Neural cell (in vitro differentiated cells): ENCODE results near the gene POMGNT2. TPM values are rescaled to one million over a fixed set of nuclear protein-coding genes. Genes with fewer than 3 reads are reported as not detected.

Experiments
- H2AFZ ChIP-seq: fragments of 200-600, 300-800 bp; sonication (generic), shearing (Covaris generic); 2 replicates; pipeline ENCODE4 v1.6.0; 2014; ENCODE audit warnings: low read depth, mild to moderate bottlenecking, antibody characterized with exemption, low read length, moderate library complexity
- H3F3A ChIP-seq: fragments of 200-600 bp; shearing (Covaris generic); 2 replicates; pipeline ENCODE4 v1.6.1; 2016; ENCODE audit warnings: mild to moderate bottlenecking, moderate library complexity, mixed read lengths, antibody characterized with exemption, low read length; ENCODE audit not compliant: insufficient read depth, poor library complexity, severe bottlenecking
- H3K27ac ChIP-seq: fragments of 200-600, 300-800 bp; sonication (generic), shearing (Covaris generic); 2 replicates; pipeline ENCODE4 v1.5.1; 2014; ENCODE audit warnings: mild to moderate bottlenecking, low read length, moderate library complexity
- H3K27me3 ChIP-seq: fragments of 300-800, 200-600 bp; sonication (generic), shearing (Covaris generic); 2 replicates; pipeline ENCODE4 v1.6.0; 2014; ENCODE audit warnings: mild to moderate bottlenecking, low read depth, low read length, moderate library complexity; ENCODE audit not compliant: insufficient read depth
- H3K36me3 ChIP-seq: fragments of 300-800, 200-600 bp; sonication (generic), shearing (Covaris generic); 2 replicates; pipeline ENCODE4 v1.5.1; 2014; ENCODE audit warnings: mild to moderate bottlenecking, antibody characterized with exemption, low read length, moderate library complexity; ENCODE audit not compliant: insufficient read depth
- H3K4me2 ChIP-seq: fragments of 300-800, 200-600 bp; sonication (generic), shearing (Covaris generic); 2 replicates; pipeline ENCODE4 v1.6.0; 2014; ENCODE audit warnings: mild to moderate bottlenecking, low read length
- H3K4me3 ChIP-seq: fragments of 300-800, 200-600 bp; sonication (generic), shearing (Covaris generic); 2 replicates; pipeline ENCODE4 v1.5.1; 2014; ENCODE audit warnings: mild to moderate bottlenecking, low read length, moderate library complexity
- H3K79me2 ChIP-seq: fragments of 200-600 bp; shearing (Covaris generic); replicated peaks from 2 replicates; pipeline ENCODE4 v1.6.0; 2014; ENCODE audit warnings: mild to moderate bottlenecking, low read length, moderate library complexity; ENCODE audit not compliant: insufficient read depth
- H3K9ac ChIP-seq: fragments of 300-800, 200-600 bp; sonication (generic), shearing (Covaris generic); 2 replicates; pipeline ENCODE4 v1.6.1; 2016; ENCODE audit warnings: mild to moderate bottlenecking, low read length, mixed read lengths
- H3K9me2 ChIP-seq: fragments of 200-600 bp; shearing (Covaris generic); 2 replicates; pipeline ENCODE4 v1.6.1; 2016; ENCODE audit warnings: mild to moderate bottlenecking, low read length, mixed read lengths; ENCODE audit not compliant: insufficient read depth
- H3K9me3 ChIP-seq: fragments of 200-600, 300-800 bp; sonication (generic), shearing (Covaris generic); 2 replicates; pipeline ENCODE4 v1.6.1; 2016; ENCODE audit warnings: mild to moderate bottlenecking, mixed run types, low read length, moderate library complexity, mixed read lengths
- H4K20me1 ChIP-seq: fragments of 200-600 bp; shearing (Covaris generic); 2 replicates; pipeline ENCODE4 v1.6.1; 2016; ENCODE audit warnings: mild to moderate bottlenecking, mixed run types; ENCODE audit not compliant: insufficient read depth
- EP300 ChIP-seq: fragments of 450-650 bp; conservative IDR thresholded peaks from 2 replicates; pipeline ENCODE4 v1.6.1; 2014; ENCODE audit warnings: antibody characterized with exemption, mild to moderate bottlenecking, moderate library complexity; ENCODE audit not compliant: poor library complexity, severe bottlenecking
- EZH2 ChIP-seq: fragments of 200-600, 300-800 bp; shearing (Covaris generic), sonication (generic); IDR thresholded peaks from 2 replicates; pipeline ENCODE4 v1.6.1; 2014; ENCODE audit warnings: antibody characterized with exemption, low read length, borderline replicate concordance, mild to moderate bottlenecking; ENCODE audit not compliant: insufficient read depth, poor library complexity, severe bottlenecking
- MXI1 ChIP-seq: fragments of 450-650 bp; conservative IDR thresholded peaks from 2 replicates; pipeline ENCODE4 v1.6.1; 2014; ENCODE audit warnings: antibody characterized with exemption, mild to moderate bottlenecking; ENCODE audit not compliant: poor library complexity, severe bottlenecking
- POLR2AphosphoS5 ChIP-seq: IDR thresholded peaks from 2 replicates; pipeline ENCODE4 v1.6.1; 2012
- RAD21 ChIP-seq: fragments of 450-650 bp; conservative IDR thresholded peaks from 2 replicates; pipeline ENCODE4 v1.6.1; 2014; ENCODE audit warnings: antibody characterized with exemption, mild to moderate bottlenecking, moderate library complexity
- SMC3 ChIP-seq: fragments of 450-650 bp; conservative IDR thresholded peaks from 2 replicates; pipeline ENCODE4 v1.6.1; 2014; ENCODE audit warnings: antibody characterized with exemption, mild to moderate bottlenecking, moderate library complexity; ENCODE audit not compliant: poor library complexity
- TAF1 ChIP-seq: IDR thresholded peaks from 2 replicates; pipeline ENCODE4 v1.6.1; 2012; ENCODE audit warnings: low read depth
- polyA plus RNA-seq: library from polyadenylated mRNA; depleted of rRNA; stranded (reverse); fragments of >200 nt; gene quantifications from 2 replicates; pipeline ENCODE4 v1.2.3, GENCODE V29; 2014
- TF ChIP-seq, protein P1 (sequence below): fragments of 450-650 bp; IDR thresholded peaks from 2 replicates; pipeline ENCODE4 v1.5.1; 2014; ENCODE audit warnings: antibody characterized with exemption, mild to moderate bottlenecking, moderate library complexity; ENCODE audit not compliant: poor library complexity, severe bottlenecking
- TF ChIP-seq, protein P2 (sequence below): IDR thresholded peaks from 2 replicates; pipeline ENCODE4 v1.6.1; 2012; ENCODE audit warnings: borderline replicate concordance

The POMGNT2 gene
- polyA plus RNA-seq, 1 donor from 2014 or later: 25.7 TPM

DNA sequence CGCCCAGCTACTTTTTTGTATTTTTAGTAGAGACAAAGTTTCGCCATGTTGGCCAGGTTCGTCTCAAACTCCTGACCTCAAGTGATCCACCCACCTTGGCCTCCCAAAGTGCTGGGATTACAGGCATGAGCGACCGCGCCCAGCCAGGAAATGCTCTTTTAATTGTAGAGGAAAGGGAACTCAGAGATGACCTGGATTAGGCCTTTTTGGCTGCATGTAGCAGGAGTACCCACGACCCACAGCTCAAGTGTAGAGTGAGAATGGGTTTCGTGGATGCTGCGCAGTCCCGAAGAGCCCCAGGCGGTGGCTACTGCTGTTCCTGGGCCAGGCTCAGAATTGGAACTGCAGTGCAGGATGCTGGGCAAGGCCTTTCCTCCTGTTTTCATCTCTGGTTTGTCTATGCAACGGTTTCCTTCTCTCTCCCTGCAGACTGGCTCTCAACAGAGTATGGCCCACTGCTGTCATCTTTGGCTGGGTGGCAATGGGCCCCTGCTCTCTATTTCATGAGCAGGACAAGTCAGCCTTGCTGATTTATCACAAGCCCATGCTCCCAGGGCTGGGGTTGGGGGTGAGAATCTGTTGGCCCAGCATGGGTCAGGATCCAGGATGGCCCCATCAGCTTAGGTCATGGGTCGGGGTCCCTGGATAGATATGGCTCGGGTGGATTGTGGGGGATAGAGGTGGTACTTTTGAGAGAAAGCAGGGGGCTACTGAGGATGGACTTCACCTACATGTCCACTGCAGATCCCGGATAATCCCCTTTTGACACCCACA lies 75.5 kb downstream of the POMGNT2 start:
- Histone ChIP-seq H4K20me1 (no peaks in the 10 kb centered on the region), H3K27ac (no peak overlapping the region), H3K9ac (no peak overlapping the region), H3K79me2 (no peaks in the 10 kb centered on the region), H3F3A (no peaks in the 10 kb centered on the region), H3K36me3 (no peaks in the 10 kb centered on the region), H3K9me3 (no peaks in the 10 kb centered on the region), H3K27me3 (no peaks in the 10 kb centered on the region), H3K4me3 (no peak overlapping the region), H3K9me2 (no peaks in the 10 kb centered on the region), H3K4me2 (no peak overlapping the region), H2AFZ (no peak overlapping the region)
- no peak for TF ChIP-seq SMC3
- no peak for TF ChIP-seq RAD21
- TF ChIP-seq, protein P1, sequence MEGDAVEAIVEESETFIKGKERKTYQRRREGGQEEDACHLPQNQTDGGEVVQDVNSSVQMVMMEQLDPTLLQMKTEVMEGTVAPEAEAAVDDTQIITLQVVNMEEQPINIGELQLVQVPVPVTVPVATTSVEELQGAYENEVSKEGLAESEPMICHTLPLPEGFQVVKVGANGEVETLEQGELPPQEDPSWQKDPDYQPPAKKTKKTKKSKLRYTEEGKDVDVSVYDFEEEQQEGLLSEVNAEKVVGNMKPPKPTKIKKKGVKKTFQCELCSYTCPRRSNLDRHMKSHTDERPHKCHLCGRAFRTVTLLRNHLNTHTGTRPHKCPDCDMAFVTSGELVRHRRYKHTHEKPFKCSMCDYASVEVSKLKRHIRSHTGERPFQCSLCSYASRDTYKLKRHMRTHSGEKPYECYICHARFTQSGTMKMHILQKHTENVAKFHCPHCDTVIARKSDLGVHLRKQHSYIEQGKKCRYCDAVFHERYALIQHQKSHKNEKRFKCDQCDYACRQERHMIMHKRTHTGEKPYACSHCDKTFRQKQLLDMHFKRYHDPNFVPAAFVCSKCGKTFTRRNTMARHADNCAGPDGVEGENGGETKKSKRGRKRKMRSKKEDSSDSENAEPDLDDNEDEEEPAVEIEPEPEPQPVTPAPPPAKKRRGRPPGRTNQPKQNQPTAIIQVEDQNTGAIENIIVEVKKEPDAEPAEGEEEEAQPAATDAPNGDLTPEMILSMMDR: no peak
- no peak for TF ChIP-seq POLR2AphosphoS5
- no peak for TF ChIP-seq EP300
- TF ChIP-seq EZH2: no peak
- TF ChIP-seq, protein P2, sequence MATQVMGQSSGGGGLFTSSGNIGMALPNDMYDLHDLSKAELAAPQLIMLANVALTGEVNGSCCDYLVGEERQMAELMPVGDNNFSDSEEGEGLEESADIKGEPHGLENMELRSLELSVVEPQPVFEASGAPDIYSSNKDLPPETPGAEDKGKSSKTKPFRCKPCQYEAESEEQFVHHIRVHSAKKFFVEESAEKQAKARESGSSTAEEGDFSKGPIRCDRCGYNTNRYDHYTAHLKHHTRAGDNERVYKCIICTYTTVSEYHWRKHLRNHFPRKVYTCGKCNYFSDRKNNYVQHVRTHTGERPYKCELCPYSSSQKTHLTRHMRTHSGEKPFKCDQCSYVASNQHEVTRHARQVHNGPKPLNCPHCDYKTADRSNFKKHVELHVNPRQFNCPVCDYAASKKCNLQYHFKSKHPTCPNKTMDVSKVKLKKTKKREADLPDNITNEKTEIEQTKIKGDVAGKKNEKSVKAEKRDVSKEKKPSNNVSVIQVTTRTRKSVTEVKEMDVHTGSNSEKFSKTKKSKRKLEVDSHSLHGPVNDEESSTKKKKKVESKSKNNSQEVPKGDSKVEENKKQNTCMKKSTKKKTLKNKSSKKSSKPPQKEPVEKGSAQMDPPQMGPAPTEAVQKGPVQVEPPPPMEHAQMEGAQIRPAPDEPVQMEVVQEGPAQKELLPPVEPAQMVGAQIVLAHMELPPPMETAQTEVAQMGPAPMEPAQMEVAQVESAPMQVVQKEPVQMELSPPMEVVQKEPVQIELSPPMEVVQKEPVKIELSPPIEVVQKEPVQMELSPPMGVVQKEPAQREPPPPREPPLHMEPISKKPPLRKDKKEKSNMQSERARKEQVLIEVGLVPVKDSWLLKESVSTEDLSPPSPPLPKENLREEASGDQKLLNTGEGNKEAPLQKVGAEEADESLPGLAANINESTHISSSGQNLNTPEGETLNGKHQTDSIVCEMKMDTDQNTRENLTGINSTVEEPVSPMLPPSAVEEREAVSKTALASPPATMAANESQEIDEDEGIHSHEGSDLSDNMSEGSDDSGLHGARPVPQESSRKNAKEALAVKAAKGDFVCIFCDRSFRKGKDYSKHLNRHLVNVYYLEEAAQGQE: no peak
- TF ChIP-seq TAF1: no peak
- no peak for TF ChIP-seq MXI1

Other genes starting within 250 kb of the POMGNT2 start
- gene CYP8B1, start 230.2 kb downstream of the POMGNT2 start, polyA plus RNA-seq: not detected in 2 replicates
- not detected in 2 replicates for gene ZNF662, start 199.9 kb downstream of the POMGNT2 start, polyA plus RNA-seq
- gene GASK1A, start 126.8 kb downstream of the POMGNT2 start, polyA plus RNA-seq: 1.6 TPM in 1 of 2 replicates, not detected in the other
- gene SNRK, start 180.5 kb upstream of the POMGNT2 start, polyA plus RNA-seq: 26.9 and 27.3 TPM in 2 replicates